IMR-90 (cell line): ENCODE data around the gene BLOC1S2.

Source experiments
- BHLHE40 ChIP-seq: fragments of 150-350 bp; IDR thresholded peaks from 2 replicates; pipeline ENCODE4 v1.6.1; 2016; ENCODE audit warnings: mild to moderate bottlenecking, low read depth, low read length
- CEBPB ChIP-seq: IDR thresholded peaks from 2 replicates; pipeline ENCODE4 v1.6.1; 2012; ENCODE audit warnings: low read depth, low read length, improper control_type of control experiment
- MAFK ChIP-seq: IDR thresholded peaks from 2 replicates; pipeline ENCODE4 v1.6.1; 2012; ENCODE audit warnings: low read depth, low read length, improper control_type of control experiment
- MXI1 ChIP-seq: IDR thresholded peaks from 2 replicates; pipeline ENCODE4 v1.6.1; 2012; ENCODE audit warnings: low read depth, mild to moderate bottlenecking, low read length, moderate library complexity, borderline replicate concordance
- POLR2A ChIP-seq: IDR thresholded peaks from 2 replicates; pipeline ENCODE4 v1.6.1; 2012; ENCODE audit warnings: mild to moderate bottlenecking, low read depth, low read length
- RAD21 ChIP-seq: IDR thresholded peaks from 2 replicates; pipeline ENCODE4 v1.6.1; 2012; ENCODE audit warnings: low read length, improper control_type of control experiment
- RFX5 ChIP-seq: IDR thresholded peaks from 2 replicates; pipeline ENCODE4 v1.8.0; 2012; ENCODE audit warnings: low read depth, mild to moderate bottlenecking, low read length, moderate library complexity
- SMC3 ChIP-seq: fragments of 150-350 bp; IDR thresholded peaks from 2 replicates; pipeline ENCODE4 v1.6.1; 2016; ENCODE audit warnings: low read depth, mild to moderate bottlenecking, antibody characterized with exemption, low read length, moderate library complexity
- USF2 ChIP-seq: fragments of 150-350 bp; IDR thresholded peaks from 2 replicates; pipeline ENCODE4 v1.6.1; 2017; ENCODE audit warnings: mild to moderate bottlenecking, antibody characterized with exemption, low read length, low read depth
- TF ChIP-seq, protein P1 (sequence below): conservative IDR thresholded peaks from 2 replicates; pipeline ENCODE4 v1.5.1; 2012; ENCODE audit warnings: mild to moderate bottlenecking, low read depth, low read length, improper control_type of control experiment

GRCh38 chr10:100286051-100287033 is at the start of gene BLOC1S2:
- TF ChIP-seq, protein P1, sequence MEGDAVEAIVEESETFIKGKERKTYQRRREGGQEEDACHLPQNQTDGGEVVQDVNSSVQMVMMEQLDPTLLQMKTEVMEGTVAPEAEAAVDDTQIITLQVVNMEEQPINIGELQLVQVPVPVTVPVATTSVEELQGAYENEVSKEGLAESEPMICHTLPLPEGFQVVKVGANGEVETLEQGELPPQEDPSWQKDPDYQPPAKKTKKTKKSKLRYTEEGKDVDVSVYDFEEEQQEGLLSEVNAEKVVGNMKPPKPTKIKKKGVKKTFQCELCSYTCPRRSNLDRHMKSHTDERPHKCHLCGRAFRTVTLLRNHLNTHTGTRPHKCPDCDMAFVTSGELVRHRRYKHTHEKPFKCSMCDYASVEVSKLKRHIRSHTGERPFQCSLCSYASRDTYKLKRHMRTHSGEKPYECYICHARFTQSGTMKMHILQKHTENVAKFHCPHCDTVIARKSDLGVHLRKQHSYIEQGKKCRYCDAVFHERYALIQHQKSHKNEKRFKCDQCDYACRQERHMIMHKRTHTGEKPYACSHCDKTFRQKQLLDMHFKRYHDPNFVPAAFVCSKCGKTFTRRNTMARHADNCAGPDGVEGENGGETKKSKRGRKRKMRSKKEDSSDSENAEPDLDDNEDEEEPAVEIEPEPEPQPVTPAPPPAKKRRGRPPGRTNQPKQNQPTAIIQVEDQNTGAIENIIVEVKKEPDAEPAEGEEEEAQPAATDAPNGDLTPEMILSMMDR, result no peak
- no peak for TF ChIP-seq CEBPB
- TF ChIP-seq POLR2A, result peak; percentile 96
- peak; percentile 40; the same call in 1 of the 2 replicates for TF ChIP-seq MAFK
- TF ChIP-seq USF2, result no peak
- no peak for TF ChIP-seq RAD21
- TF ChIP-seq RFX5, result no peak
- no peak for TF ChIP-seq SMC3
- 0 out of 2 replicates have a peak, but pooled peaks have one; percentile 1 for TF ChIP-seq BHLHE40
- no peak for TF ChIP-seq MXI1
